Stimulated activated CD4-positive, alpha-beta T cell treated with anti-CD3 and anti-CD28 coated beads, Interleukin-12 subunit alpha, Interleukin-12 subunit beta, amount 100 ng/mL, for 4 hours (primary cell): ENCODE measurements around the gene SHISAL1.

ENCODE experiments used
- DNase-seq: peaks from one replicate; pipeline ENCODE4 v3.0.0-alpha.2; 2020

SHISAL1 gene

DNA sequence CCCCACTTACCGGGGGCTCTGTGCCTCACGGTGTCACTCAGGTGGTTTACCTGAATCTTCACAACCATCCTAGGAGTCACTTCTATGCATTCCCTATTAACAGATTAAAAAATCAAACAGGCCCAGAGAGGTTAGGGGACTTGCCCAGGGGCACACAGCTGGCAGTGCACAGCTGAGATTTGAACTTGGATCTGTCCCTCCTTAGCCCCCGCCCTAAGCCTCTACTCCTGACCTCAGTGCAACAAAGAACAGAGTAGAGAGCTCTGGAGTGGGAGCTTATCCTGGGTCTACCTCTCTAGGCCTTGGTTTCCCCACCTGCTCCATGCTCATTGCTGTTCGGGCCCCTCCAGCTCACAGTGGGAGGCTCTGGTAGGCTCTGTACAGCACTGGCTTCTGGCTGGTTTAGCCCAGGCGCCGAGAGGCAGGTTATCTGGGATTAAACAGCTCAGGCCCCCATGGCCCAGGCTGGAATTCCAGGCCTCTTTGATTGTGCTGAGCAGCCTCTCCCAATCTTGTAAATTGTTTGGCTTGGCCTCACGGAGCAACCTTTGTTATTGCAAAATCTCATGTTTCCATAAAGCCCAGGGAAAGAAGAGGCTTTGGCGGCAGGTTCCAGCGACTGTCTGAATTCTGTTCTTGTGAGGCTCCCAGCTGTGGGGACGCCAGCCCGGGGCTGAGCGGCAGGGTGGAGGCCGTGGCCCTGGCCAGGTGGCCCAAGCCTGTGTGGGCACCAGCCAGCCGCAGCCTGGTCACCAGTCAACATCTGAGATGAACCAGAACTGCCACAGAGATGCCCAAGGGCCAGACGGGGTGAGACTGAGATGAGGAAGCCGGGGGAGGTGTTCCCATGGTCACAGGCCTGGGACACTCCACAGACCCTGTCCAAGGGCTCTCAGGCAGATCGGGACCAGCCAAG lies 28.9 kb upstream of the SHISAL1 start:
- no peak for DNase-seq

DNA sequence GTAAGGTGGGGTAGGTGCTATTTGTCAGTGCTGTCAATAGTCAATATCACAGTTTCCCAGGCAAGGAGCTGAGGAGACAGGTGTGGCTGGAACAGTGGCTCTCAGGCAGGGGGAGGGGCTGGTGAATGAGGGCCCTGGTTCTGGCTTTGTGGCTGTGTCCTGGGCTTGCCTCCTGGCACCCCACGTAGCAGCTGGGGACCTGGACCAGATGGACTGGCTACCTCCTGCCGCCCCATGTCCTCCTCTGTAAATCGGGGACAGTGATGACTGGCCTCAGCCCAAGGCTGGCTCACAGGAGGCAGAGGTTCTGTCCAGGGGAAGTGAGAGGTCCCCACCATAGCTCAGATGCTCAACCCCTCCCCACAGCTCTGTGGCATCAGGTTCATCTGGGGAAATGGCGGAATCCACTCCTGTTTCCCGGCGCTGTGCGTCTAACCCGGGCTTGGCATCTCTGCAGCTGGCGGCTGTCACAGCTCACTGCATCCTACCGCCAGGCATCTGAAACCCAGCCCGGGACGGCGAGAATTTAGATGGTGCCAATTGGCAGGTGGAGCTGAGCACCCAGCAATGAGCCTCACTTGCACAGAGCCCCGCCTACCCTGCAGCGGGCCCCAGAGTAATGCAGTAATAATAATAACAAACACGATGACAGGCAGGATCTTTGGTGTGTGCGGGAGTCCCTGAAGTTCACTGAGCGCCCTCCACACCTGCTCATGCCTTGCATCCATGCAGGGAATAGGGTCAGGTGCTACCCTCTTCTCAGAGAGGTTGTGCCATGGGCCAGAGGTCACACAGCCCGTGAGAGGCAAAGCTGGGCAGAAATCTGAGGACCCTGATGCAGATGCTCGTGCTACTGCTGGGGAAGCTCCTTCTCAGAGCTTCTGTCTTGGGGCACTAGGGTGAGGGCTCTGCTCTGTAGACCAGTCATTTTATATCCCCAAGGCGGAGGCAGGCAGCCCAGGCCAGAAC lies 27.8 kb upstream of the SHISAL1 start:
- no peak for DNase-seq

DNA sequence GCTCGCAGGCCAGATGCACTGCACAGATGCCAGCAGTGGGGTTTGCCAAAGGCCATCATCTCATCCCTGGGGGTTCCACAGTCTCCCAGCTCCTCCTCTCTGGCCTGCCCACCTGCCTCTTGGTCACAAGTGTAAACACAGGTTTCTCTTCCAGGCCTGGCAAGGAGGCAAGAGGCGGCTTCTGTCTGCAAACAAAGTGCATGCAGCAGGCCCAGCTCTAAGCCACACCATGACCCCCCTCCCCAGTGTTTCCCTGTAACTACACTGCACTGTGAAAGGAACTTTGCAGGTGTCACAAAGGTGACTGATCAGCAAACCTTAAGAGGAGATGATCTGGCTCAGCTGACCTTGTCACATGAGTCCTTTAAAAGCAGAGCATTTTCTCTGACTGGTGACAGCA lies 26.2 kb upstream of the SHISAL1 start:
- no peak for DNase-seq

DNA sequence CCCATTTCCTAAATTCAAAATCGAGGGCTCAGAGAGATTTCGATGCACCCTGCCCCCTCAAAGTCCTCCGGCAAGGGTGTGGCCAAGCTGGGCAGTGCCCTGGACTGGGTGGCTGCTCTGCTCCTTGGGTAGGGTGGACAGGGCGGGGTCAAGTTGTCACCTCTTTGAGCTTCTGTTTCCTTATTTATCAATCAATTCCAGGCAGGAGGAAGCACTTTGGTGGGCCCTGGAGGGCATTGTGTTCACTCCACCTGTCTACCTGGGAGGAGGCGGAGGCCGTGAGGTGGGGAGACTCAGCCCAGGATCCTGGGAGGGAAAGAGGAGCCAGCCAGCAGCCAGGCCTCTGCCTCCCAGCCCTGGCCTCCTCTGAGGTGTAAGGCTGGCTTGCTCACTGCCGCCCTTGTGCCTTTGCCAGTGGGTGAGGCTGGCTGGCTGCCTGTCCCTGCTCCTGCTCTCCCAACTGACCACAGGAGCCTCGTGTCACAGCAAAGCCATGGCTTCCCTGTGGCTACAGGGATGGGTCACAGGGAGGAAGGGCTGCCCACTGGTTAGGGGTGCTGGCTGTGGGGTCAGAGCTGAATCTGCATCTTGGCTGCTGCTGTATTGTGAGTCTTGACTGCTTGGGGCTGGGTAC lies 25.5 kb upstream of the SHISAL1 start:
- no peak for DNase-seq

DNA sequence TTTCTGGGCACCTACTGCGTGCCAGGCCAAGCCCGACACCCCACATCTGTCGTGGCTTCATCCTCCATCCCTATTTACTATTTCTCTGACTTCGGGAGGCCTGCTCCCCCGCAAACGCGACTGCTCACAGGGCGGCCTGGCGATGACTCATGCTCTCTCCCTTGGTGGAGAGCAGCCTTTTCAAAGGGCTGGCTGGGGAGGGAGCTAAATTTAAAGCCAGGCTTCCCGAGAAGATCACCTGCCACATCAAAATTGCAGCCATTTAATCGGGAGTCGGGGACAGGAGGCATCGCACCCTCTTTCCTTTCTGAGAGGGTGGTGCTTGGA lies 24.9 kb upstream of the SHISAL1 start:
- no peak for DNase-seq

DNA sequence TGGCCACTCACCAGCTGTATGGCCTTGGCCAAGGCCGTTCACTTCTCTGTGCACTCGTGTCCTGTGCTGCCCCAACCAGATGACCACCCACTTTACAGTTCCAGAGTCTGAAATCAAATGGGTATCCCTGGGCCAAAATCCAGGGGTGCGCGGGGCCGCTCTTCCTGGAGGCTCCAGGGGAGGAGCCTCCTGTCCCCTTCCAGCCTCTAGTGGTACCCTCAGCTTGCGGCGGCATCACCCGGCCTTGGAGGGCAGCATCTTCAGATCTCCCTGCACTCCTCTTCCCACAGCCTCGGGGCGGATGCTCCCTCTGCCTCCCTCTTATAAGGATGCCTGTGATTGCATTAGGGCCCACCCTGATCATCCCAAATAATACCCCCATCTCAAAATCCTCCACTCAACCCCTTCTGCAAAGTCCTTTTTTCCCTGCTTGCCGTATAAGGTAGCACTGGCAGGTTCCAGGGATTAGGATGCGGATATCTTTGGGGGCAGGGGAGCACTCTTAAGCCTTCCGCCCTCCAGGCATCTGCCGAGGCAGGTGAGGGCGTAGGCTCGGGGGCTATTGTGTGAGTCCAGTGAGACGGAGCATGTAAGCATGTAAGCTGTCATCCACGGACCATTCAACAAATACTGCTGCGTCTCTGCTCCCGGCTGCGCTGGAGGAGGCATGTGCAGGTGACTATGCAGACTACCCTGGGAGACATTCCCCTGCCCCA lies 24.4 kb upstream of the SHISAL1 start:
- DNase-seq = no peak

DNA sequence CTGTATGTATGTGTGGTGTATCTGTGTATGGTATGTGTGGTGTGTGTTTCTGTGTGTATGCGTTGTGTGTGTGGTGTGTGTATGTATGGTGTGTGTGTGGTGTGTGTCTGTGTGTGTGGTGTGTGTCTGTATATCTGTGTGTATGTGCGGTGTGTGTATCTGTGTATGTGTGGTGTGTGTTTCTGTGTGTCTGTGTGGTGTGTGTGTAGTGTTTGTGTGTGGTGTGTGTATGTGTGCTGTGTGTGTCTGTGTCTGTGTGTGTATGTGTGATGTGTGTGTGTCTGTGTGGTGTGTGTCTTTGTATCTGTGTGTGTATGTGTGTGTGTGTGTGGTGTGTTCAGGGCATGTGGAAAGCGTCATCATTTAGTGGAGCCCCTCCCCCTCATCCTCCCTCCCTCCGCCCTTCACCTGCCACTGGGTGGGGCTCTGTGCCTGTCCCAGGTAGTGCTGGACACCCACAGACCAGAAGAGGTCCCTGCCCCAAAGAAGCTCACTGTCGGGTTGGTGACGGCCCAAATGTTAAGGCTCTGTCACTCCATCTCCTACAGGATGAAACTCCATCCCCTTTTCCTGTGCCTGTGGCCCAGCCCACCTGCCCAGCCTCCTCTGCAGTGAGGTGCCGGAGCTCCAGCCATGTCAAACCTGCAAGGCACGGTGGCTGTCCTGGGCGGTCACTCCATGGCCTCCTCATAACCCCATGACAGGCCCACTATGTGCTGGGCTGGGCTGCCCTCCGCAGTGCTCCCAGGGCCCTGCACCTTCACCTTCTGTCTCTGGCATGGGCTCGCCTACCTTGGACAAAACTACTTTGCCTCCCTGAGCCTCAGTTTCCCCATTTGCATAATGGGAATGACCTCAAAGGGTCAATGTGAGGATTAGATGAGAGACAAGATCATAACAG lies 23.4 kb upstream of the SHISAL1 start:
- DNase-seq = no peak

DNA sequence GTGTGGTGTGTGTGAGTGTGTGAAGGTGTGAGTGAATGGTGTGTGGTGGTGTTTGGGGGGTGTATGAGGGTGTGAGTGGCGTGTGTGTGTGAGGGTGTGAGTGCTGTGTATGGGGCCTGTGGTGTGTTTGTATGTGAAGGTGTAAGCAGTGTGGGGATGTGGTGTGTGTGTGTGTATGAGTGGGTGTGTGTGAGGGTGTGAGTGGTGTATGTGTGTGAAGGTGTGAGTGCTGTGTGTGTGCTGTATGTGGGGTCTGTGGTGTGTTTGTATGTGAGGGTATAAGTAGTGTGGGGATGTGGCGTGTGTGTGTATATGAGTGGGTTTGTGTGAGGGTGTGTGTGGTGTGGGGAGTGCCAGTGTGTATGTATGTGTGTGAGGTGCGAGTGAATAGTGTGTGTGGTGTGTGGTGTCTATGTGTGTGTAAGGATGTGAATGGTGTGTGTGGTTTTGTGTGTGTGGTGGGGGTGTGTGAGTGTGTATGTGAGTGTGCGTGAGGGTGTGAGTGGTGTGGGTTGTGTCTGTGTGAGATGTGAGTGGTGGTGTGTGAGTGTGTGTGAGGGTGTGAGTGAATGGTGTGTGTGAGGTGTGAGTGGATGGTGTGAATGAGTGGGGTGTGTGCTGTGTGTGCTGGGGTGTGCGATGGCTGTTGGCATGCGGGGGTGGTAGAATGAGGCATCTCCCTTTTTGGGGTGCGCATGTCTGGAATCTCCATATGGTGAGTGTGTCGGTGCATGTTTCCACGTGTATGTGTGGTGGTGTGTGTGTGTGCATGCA lies 22.5 kb upstream of the SHISAL1 start:
- DNase-seq = no peak

DNA sequence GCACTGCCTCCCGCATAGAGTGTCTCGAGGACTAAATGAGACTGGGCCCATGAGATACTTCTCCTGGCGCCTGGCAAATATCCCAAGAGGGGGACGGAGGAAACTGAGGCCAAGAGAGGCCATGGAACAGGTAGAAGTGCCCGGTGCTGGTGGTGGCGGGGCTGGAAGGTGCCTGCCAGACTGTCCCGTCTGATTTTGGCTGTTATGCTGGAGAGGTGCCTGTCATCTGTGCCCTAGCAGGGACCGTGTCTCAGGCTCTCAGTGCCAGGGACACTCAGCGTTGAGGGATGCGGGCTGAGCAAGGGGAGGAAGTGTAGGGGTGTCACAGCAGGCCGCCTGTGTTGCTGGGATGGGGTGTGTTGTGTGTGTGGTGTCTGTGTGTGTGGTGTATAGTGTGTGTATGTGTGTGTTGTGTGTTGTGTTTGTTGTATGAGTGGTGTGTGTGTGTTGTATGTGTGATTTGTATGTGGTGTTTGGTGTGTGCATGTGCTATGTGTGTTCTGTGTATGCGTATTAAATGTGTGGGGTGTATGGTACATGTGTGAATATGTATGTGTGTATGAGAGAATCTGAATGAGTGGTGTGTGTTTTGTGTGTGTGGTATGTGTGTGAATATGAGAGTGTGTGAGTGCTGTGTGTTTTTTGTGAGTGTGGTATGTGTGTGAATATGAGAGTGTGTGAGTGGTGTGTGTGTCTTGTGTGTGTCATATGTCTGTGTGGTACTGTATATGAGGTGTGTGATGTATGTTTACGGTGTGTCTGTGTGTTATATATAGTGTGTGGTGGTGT lies 21.3 kb upstream of the SHISAL1 start:
- DNase-seq = no peak

DNA sequence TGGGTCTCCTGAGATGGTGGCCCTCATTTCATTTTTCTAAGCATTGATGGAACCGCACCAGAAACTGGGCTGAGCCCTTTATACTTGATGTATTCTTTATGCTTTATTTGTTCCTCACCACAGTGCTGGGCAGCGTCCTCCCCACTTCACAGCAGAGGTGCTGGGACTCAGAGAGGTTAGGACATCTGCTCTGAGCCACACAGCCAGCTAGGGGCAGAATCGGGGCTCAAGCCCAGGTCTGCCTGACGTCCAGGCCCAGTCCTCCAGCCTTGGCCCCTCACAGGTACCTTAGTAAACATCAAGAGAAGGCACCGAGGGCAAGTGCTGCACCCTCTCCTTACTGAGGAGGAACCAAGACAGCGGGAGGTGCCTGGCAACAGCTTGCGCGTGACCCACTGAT lies 20.2 kb upstream of the SHISAL1 start:
- no peak for DNase-seq

DNA sequence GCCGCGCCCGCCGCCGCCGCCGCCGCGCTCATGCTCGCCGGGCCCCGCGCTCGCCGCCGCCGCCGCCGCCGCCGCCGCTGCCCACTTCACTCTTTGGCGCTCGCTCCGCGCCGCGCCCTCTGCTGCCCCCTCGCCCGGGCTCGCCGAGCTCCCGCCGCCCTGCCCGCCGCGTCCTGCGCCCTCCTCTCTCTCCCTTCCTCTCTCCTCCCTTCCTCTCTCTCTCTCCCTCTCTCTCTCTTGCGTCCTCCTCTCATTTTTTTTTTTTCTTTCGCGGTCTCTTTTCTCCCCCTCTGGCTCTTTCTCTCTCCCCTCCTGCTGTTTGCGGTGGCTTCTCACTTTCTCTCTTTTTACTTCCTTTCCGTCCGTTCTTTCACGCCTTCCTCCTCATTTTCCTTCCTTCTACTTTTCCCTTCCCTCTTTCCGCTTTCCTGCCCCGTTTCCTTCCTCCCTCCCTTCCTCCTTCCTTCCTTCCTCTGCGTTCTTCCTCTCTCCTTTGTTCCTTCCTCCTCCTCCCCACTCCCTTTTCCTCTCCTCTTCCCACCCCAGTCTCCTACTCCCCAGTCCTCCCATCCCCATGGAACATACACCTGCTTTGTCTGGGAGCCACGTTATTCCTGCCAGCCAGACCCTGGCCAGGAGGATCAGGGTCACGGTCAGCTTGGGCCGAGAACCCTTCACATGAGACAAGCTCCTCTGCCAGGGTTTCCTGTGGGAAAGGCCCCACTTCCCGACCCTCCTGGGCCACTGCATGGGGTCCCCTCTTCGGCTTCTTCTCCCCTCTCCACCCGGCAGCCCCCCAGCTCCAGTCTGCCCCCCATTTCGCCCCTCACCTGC lies 19.3 kb upstream of the SHISAL1 start:
- no peak for DNase-seq

DNA sequence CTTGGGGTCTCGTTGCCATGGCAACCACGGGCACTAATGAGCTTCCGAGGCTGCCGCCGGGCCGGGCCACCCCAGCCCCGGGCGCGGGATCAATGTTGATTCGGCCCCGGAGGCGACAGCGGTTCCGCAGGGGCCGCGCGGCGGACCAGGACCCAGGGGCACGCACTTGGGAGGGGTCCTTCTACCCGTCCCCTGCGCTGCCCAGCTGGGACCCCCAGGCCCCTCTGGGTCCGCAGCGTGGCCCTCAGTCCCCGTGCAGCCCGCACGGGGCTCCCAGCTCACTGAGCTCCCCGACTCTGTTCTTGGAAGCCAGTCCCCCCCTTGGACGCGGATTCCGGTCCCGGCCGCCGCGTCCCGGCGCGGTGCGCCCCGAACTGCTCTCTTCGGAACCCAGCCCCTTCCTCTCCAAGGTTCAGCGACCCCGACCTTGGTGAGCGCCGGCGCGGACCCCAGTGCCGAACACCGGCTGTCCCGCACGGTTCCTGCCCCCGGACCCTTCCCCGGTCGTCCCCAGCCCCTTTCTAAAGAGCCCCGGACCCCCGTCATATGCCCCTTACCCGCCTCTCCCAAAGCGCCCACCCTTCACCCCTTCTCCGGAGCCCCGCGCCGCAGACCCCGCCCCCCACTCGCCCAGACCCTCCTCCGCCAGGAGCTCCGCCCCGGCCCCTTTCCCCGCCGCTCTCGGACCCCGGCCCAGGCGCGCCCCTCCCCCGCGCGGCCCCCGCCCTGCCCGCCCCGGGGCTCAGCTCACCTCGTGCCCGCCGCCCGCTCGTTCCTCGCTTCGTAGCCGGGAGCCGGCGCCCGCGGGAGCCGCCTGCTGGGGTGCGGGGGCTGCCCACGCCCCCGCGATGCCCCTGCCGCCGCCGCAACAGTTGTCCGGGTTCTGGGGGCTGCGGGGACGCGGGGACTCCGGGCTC lies 18.3 kb upstream of the SHISAL1 start:
- DNase-seq = no peak

DNA sequence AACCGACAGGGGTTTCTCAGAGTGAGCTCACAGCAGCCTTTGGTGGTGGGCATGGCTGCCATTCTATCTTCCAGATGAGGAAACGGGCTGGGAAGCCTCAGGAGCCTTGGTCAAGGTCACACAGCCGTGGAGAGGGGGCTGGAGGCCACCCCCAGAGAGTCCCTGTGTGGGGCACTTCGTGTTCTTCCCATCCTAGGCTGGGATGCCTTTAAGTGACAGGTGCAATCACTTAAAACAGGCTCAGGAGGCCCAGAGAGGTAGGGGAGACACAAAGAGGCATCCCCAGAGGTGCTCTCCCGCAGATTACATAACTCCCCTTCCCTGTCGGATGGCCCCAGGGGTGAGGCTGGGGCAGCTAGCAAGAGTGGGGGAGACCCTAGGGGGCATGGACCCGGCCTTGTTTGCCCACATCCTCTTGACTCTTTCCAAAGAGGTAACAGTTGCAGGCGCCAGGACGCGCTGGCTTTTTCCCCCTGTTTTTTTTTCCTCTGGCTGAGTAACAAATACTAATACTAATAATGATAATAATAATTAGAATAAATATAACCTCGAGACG lies 17.5 kb upstream of the SHISAL1 start:
- no peak for DNase-seq

DNA sequence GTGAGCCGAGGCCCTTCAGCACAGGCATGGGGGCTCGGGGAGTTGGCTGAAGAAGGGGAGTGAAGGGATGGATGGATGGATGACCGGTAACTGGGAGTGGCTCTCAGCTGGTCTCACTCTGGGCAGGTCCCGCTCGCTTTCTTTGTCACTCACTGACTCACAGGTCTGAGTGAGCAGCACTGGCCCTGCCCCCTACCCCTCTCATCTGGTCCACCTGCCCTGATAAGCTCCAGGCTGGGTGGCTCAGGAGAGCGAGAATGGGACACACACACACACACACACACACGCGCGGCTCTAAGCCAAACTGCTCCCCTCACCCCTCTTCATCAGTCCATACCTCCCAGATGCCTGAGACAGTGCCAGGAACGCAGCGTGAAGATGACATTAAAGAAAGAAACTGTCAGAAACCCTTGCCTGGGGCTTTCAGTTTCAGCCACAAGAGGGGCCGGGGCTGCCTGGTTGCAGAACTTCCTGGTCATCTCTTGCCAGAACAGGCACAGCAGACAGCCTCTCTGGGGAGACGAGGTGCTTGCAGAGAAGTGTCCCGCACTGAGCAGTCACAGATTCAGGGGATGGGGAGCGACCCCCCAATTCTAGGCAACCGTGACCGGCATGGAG lies 16.5 kb upstream of the SHISAL1 start:
- no peak for DNase-seq

DNA sequence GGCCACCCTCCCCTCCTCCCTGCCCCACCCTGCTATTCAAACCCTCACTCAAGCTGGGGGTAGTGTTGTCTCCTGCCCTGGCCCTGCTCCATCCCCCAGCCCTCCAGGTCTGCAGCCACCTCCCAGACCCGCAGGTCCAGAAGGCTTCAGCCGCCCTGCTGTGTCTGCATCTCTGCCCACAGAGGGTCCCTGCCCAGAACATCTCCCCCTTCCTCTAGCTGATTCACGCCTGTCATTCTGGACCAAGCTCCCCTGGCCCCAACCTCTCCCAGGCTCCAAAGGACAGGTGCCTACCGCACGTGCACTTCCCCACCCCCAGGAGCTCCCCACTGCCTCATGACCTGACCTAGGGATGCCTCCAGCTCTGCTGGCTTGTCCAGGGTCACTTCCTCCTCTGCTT lies 16.0 kb upstream of the SHISAL1 start:
- no peak for DNase-seq

DNA sequence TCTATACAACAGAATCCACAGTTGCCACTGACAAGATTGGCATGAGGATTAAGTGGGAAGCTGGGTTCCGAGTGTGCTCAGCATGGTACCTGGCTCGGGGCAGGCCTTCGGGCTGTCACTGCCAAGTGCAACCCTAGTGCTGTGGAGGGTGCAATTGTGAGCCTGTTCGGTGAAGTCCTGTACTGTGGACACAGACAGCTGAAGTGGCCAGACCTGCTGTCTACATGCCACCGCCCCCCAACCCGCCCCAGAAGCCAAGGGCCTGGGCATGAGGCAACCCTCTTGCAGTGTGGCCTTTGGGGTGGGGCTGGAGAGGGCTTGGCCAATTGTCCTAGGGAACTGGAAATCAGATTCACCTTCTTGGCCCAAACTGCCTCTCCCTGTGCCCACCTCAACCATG lies 15.6 kb upstream of the SHISAL1 start:
- no peak for DNase-seq

DNA sequence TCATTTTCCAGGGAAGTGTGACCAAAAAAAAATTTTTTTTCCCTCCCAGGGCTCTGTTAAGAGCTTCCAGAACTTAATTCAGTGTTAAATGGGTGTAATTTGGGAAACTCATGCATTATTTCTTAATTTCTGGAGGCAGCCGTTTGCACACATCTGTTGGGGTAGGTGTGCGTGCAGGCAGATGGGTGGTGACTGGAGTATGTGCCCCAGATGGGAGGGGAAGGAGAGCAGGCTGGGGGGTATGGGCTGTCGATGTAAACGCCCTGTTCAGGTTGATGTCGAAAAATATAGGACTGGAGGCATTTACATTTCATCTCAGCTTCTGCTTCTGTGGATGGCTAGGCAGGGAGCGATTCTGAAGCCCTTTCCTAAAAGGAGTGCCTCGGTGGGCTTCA lies 13.7 kb upstream of the SHISAL1 start:
- no peak for DNase-seq
